Amygdala (tissue), 56 donors: ENCODE results near the gene SENP5.

Source experiments
- DNase-seq, 56 donors: peaks; one replicate each; lab custom pipeline; 2025; lab: John Stamatoyannopoulos, UW

Gene SENP5

DNA sequence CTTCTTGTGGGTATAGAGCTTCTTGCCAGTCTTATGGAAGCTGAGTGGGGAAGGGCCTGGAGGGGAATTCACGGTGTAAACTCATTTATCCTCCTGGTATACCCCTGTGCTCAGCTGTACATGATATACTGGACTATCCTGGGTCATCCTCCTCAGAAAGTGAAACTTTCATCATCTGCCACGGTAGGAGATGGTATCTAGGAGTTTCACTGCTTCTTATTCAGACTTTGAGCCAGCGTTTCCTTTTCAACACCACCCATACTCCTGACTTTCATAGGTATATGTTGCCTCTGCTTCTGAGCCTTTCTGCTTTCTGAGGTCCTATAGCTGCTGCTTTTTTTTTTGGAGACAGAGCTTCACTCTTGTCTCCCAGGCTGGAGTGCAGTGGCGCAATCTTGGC is 15.6 kb downstream of the SENP5 start:
- DNase-seq, result no peak

DNA sequence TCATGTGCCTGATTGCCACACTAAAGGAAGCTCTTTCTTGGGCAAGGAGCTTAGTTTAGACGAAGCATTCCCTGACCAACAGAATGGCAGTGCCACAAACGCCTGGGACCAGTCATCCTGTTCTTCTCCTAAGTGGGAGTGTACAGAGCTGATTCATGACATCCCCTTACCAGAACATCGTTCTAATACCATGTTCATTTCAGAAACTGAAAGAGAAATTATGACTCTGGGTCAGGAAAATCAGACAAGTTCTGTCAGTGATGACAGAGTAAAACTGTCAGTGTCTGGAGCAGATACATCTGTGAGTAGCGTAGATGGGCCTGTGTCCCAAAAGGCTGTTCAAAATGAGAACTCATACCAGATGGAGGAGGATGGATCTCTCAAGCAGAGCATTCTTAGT is 18.4 kb downstream of the SENP5 start:
- no peak for DNase-seq

DNA sequence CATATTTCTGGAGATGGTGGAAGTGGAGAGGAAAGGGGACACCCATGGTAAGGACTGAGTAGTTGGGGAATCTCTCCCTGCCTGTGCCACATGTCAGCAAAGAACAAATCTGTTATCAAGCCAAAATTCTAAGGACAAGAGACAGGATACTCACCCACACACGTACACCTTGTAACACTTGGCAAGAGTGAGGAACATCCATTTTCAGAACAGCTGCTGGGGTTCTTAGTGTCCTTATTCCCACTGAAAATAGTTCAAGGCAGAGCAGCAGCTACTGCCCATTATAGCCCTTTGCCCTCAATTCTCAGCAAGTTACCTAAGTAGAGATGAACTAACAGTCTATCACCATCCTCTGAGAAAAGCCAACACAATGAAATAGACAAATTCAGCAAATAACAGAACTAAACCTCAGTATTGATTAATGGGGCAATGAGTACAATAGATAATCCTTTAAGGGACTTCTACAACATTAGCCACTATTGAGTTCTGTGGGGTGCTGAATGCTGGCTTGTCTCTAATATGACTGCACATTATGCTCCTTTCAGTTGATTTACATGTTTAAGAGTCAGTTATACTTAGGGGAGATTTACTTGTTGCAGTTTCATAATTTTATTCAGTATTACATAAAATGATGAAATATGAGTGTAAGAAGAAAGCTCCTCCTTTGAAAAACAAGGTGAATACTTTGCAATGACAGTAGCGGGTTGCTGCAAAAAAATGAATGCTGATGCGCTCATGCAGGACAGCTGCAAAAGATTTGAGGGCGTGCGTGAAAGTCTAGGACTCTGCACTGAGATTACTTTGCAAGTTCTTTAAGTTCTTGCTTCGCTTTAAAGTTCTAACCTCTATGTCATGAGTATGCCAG is 22.4 kb downstream of the SENP5 start:
- DNase-seq, result no peak

DNA sequence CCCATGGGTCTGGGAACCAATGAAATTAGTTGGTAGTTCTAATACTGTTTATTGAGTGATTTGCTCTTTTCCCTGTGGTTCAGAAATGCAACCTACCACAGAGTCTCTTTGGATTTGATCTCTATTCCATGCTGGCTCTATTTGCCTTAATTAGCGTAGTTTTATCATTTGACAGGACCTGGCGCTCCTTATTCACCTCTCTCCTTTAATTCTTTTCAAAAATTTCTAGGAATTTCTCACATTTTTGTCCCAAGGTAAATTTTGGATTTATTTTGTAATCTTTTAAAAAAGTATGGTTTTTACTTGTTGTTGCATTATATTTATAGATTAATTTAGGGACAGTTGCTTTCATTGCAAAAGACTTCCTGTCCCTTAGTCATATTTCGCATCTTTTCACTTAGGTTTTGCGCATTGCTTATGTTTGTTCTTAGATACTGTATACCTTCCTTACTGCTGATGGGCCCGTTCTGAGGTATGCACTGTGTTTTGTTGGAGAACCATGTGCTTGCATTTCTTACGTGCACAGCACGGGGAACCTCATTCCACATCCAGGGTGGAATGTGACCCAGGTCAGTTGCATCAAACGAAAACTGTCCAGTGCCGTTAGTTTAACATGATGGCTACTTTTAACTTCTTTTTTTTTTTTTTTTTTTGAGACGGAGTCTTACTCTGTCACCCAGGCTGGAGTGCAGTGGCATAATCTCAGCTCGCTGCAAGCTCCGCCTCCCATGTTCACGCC is 27.0 kb downstream of the SENP5 start:
- DNase-seq, result no peak

DNA sequence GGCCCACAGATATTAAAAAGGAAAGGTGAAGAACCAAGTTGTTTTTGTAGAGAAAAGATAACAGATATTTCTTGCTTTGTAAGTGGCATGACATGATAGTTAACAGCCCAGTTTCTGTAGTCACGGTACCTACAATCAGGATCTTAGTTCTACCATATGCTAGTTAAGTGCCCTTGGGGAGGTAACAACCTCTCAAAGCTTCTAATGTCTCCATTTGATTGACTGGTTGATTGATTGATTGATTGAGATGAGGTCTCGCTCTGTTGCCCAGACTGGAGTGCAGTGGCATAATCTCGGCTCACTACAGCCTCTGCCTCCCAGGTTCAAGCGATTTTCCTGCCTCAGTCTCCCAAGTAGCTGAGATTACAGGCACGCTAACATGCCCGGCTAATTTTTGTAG is 28.5 kb downstream of the SENP5 start:
- no peak for DNase-seq

DNA sequence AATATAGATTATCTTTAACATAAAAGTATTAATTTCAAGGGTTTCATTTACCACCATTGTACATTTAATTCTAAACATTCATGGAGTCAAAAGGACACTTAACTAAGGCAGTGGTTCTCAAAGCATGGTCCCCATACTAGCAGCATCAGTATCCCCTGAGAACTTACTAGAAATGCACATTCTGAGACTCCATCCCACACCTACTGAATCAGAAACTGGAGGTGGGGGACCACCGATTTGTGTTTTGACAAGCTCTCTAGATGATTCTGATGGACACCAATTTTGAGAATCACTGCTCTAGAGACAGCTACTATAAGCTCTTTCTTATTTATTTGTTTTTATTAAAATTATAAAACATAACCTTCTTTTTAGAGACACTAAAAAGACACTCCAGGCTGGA is 34.0 kb downstream of the SENP5 start:
- DNase-seq, result no peak

DNA sequence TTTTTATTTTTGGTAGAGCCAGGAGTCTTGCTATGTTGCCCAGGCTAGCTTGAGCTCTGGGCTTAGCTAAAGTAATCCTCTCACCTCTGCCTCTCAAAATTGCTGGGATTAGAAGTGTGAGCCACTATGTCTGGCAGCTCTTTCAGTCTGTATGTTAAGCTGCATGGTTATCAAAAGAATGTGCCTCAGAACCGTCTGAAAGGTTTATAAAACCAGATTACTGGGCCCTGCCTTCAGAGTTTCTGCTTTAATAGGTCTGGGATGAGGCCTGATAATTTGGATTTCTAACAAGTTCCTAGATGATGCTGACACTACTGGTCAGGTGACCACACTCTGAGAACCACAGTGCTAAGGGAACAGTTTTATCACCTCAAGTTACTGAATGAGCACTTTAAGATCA is 34.6 kb downstream of the SENP5 start:
- no peak for DNase-seq

DNA sequence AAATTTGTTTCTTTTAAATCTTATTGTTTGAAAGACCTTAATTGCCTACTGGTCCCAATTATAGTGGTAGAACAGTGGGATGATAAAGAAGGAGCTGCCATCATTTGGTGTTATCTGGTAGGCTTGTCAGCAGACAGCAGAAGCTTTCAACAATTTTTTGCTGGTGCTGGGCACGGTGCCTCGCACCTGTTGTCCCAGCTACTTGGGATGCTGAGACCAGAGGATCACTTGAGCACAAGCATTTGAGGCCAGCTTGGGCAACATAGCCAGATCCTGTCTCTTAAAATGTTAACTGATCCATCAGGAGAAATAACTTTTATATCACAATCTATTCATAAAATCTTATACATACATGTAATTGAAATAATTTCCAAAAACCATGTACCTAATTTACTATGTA is 36.0 kb downstream of the SENP5 start:
- DNase-seq, result no peak

DNA sequence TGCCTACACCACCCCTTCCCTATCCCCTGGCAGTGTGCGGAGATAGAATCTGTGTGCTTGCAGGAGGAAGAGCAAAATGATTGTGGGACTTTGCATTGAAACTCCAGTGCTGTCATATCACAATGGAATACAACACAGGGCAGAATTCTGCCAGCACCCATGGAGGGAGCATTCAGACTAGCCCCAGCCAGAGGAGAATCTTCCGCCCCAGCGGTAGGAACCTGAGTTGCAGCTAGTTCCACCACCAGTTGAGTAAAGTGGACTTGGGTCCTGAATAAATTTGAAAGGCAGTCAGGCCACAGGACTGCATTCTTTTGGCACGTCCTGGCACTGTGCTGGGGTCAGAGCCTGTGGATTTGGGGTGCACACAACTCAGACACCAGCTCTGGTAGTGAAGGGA is 47.1 kb downstream of the SENP5 start:
- no peak for DNase-seq

DNA sequence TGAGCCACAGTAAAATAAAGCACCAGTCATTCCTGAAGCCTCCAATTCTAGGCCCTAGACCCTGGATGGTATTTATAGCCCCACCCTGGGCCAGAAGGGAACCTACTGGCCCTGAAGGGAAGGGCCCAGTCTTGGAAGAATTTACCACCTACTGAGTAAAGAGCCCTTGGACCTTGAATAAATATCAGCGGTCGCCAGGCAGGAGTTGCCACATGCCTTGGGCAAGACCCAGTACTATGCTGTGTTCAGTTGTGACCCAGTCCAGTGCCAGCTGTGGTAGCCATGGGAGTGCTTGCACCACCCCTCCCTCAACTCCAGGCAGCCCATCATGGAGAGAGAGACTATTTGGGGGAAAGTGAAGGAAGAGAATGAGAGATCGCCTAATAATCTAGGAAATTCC is 47.7 kb downstream of the SENP5 start:
- DNase-seq, result no peak

DNA sequence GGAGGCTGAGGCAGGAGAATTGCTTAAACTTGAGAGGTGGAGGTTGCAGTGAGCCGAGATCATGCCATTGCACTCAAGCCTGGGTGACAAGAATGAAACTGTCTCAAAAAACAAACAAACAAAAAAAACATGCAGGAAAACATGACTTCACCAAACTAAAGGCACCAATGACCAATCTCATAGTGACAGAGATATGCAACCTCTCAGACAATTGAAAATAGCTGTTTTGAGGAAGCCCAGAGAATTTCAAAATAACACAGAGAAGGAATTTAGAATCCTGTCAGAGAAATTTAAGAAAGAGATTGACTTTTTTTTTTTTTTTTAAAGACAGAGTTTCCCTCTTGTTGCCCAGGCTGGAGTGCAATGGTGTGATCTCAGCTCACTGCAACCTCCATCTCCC is 48.5 kb downstream of the SENP5 start:
- no peak for DNase-seq

DNA sequence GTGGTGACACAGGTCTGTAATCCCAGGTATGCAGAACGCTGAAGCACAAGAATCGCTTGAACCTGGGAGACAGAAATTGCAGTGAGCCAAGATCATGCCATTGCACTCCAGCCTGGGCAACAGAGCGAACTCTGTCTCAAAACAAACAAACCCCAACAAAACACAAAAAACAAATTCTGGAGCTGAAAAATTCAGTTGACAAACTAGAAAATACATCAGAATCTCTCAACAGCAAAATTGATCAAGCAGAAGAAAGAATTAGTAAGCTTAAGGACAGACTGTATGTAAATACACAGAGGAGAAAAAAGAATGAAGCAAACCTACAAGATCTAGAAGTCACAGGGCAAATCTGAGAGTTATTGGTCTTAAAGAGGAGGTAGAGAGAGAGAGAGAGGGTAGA is 49.3 kb downstream of the SENP5 start:
- no peak for DNase-seq

DNA sequence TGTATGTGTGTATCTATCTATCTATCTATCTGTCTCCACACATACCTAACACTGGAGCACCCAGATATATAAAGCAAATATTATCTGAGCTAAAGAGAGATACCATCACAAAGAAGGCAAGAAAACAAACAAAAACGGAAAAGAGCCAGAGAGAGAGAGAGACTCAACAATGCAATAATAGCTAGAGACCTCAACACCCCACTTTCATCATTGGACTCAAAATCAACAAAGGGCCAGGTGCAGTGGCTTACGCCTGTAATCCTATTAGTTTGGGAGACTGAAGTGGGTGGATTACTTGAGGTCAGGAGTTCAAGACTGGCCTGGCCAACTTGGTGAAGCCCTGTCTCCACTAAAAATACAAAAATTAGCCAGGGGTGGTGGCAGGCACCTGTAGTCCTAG is 51.2 kb downstream of the SENP5 start:
- DNase-seq, result no peak

DNA sequence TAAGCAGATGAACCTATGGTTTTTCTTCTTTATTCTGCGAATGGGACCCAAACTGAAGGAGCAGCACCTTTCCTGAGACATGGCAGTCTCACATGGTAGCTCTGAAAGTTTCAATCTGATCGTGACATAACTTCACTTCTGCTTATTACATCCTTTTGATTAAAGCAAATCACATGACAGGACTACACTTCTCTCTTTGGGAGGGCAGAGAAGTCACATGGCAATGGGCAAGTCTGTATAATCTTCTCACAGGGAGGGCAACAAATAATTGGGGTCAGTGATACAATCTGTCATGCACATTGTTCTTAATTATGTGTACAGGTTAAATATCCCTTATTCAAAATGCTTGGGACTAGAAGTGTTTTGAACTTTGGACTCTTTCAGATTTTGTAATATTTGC is 53.0 kb downstream of the SENP5 start:
- DNase-seq, result no peak

DNA sequence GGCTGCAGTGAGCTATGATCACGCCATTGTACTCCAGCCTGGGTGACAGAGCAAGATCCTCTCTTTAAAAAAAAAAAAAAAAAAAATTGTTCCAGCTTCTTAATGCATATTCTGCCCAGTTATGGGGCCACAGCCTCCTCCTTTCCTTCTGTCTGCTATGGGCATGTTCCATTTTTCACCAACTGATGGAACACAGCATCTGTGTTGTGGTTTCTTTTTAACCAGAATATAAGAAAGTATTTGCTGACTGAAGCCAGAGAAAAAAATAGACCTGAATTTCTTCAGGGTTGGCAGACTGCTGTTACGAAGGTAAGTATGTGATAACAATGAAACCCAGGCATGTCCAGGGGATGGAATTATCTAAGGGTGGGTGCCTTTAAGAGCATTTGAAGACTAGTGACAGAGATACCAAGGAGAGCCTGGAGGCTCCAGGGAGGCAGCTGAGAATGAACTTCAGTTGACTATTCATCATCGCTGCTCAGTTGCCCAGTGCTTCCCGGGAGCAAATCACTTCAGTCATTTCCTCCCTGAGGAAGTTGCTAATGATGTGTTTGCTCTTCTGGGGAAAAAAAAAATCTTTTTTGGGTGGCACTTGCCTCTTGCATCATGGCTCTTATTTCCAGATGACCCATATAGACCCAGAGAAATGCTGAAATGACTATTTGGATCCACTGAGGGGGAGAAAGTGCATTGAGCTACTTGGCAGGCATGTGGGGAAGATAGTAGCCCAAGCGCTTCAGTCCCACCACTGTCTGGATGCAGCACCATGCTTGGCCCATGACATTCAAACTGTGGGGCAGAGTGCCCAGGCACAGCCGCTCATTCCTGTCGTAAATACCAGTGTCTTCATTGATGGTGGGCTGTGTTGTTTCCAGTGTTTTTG is 60.1 kb downstream of the SENP5 start:
- DNase-seq, result no peak

DNA sequence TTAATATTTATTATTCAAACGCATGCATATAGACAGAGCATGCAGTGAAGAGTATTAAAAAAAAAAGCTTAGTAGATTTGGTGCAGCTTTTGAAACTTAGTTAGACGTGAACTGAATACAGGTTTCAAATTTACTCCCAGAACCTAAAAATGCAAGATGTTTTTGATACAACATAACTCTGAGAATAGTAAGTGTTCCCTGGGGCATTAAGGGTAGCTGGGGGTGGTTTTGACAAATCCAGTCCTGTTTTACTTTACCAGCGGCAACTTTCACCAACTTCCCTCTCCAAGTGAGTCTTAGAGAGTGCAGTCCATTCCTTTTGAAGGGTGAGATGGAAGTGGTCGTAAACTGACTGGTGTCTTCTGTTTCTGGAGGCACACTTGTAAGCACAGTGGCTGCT is 63.4 kb downstream of the SENP5 start:
- no peak for DNase-seq

DNA sequence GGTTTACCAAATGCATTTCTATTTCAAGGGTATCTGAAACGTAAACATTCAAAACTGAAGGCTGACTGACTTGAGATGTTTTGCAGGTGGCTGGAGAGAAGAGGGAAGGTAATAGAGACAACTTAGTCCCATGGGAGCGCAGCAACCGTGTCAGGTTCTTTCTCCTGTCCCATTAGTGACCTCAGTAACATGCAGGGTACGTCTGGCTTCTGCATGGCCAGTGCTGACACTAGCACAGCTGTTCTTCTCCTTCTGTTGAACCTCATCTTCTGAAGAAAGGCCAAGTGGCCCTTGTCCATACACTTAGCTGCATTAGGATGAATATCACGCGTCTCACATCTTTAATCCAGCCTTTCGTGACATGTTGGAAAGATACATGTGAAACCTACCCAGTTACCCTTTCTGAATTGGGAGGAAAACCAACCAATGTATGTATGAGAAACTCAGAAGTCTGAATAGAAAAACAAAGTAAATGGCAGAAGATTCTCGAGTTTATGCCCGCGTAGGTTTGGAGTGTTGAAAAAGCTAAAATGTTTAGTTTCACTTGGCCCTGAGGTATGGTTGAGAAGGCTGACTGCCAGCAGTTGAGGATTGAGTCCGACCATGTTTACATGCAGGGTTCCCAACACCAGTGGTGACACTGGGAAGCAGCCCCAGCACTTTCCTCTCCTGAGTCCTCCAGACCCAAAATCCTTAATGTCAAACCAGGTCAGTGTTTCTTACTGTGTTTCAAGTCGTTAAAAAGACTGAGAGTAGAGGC is 64.3 kb downstream of the SENP5 start:
- DNase-seq, result no peak

DNA sequence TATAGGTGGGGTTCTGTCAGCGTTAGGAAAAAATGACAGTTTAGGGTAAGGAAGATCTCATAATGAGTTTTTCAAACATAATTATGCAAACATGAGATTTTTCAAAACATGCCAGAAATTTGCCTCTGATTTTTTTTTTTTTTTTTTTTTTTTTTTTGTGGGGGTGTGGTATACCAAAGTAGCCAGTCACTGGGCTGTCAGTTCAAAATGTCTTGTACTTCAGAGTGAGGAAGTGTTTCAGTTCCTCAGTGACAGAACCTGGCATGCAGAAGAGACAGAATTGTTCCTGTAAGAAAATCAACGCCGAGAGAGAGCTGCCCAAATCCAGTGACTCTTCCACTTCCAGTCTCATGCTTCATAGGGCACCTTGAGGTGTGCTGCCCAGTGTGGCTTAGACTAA is 64.9 kb downstream of the SENP5 start:
- no peak for DNase-seq

DNA sequence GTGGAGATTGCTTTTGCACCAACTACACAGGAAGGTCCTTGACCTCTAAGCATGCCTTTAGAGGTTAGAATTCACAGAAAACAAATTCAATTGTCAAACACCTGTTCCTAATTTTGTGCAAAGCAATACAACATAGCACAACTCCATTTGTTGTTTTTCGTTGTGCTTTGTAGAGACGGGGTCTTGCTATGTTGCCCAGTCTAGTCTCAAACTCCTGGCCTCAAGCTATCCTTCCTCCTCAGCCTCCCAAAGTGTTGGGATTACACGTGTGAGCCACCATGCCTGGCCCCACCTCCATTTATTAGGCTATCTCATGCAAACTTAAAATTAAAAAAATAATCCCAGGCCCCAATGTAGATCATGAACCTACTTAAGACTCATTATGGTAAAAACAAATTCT is 68.6 kb downstream of the SENP5 start:
- DNase-seq, result no peak

DNA sequence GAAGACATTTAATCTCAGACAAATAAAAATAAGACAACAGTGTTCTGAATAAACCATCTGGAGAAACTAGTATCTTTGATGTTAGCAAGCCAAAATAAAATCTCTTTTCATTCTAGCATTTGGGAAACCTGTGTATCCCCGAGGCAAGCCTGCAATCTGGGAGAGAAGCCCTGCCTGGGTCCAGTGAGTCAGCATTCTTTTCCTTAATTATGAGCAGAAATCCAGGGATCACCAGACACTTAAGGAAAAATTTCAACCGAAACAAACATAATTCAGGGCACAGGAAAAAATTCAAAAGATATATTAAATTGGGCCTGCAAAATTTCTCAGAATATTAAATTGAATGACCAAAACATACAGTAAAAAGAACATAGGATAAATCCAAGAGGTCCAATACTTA is 70.4 kb downstream of the SENP5 start:
- DNase-seq, result no peak
